ENCODE data around the gene ZC3H4.
"Not testable (repeated sequence)": the region's sequence is repeated elsewhere in the genome, so short reads cannot be mapped to it uniquely, and the experiment has no call there.

ZC3H4 gene

DNA sequence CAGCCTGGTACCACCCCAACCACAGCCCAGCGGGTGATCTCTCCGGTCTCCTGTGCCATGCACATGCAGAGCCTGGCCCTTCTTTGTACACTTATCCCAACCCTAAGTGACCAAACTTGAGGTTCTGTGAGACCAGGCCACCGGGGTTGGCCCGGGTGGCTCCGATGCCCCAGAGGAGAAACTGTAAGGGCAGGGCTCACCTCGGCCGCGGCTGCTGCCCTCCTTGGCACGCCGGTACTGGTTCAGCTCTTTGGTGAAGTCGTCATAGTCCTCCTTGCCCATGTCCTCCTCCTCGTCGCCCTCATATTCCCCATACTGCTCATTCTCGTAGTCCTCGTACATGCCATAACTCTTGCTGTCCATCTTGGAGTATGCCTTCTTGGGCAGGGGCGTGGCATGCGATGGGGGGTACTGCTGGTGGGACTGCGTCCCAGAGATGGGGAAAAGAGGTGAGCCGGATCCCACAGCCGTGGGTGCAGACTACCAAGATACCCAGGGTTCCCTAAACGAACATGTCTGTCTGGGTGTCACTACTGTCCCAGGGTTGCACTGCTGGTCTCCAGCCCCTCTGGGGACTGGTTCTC lies 23.7 kb downstream of the ZC3H4 start:
- Mint-ChIP-seq H3K4me1 (peaks cover 7% of the 10 kb centered on the region), H3K27ac (peak overlapping the region; percentile 65), H3K4me3 (no peak overlapping the region), H3K27me3 (no peaks in the 10 kb centered on the region), H3K36me3 (peaks cover 10% of the 10 kb centered on the region), H3K9me3 (no peaks in the 10 kb centered on the region)

DNA sequence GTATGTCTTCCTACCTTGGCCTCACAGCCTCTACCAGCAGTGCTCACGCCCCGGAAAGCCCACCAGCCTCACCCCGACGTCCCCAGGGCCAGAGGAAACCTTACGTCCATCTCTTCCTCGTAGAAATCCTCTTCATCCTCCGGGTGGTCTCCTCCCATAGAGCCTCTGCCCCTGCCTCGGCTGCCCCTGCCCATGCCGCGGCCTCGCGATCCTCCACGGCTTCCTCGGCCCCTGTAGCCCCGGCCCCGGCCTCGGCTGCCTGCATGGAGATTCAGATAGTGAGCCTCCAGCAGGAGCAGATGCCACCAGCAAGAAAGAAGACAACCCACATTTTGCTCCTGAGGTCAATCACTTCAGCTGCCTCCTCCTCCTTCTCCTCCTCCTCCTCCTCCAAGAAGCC lies 27.3 kb downstream of the ZC3H4 start:
- Mint-ChIP-seq H3K36me3 (peaks cover 17% of the 10 kb centered on the region), H3K9me3 (no peaks in the 10 kb centered on the region), H3K4me1 (no peaks in the 10 kb centered on the region), H3K27me3 (no peaks in the 10 kb centered on the region), H3K27ac (peak overlapping the region; percentile 17), H3K4me3 (no peak overlapping the region)

DNA sequence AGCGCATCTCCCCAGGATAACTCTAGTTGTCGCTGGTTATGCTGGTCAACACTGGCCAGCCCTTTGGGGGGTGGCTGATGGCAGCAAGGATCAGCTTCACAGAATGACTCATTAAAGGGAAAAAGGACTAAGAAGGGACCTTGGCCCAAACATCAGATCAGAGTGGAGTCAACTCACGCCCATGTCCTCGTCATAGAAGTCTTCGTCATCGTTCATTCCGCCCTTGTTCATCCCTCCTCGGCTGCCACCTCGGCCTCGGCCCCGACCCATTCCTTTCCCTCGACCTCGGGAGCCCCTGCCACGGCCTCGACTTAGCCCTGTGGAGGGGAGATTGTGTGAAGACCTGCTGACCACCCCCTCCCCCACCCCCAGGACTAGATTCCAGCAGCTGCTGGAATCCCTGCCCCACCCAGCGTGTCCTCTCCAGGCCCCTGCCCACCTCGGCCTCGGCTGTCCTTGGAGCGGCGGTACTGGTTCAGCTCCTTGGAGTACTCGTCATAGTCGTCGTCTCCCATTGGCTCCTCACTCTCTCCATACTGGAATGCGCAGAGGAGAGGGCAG lies 28.6 kb downstream of the ZC3H4 start:
- Mint-ChIP-seq H3K9me3 (no peaks in the 10 kb centered on the region), H3K36me3 (peaks cover 12% of the 10 kb centered on the region), H3K27me3 (no peaks in the 10 kb centered on the region), H3K4me1 (no peaks in the 10 kb centered on the region), H3K27ac (no peak overlapping the region), H3K4me3 (no peak overlapping the region)

DNA sequence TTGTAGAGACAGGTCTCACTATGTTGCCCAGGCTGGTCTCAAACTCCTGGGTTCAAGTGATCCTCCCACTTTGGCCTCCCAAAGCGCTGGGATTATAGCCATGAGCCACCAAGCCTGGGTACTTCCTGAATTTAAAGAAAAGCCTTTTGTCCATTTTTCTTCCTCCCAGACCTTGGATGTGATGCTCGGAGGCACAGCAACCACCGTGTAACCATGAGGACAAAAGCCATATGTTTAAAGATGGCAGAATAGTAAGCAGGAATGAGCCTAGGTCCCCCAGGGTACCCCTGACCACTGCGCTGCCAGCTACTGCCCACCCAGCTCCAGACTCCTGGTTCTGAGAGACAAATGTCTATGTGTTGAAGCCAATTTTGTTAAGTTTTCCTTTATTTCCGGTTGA lies 31.1 kb downstream of the ZC3H4 start:
- no peak overlapping the region for H3K27ac Mint-ChIP-seq
- no peaks in the 10 kb centered on the region for H3K4me1 Mint-ChIP-seq
- H3K27me3 Mint-ChIP-seq: no peaks in the 10 kb centered on the region
- no peak overlapping the region for H3K4me3 Mint-ChIP-seq
- peaks cover 12% of the 10 kb centered on the region for H3K36me3 Mint-ChIP-seq
- H3K9me3 Mint-ChIP-seq: no peaks in the 10 kb centered on the region

DNA sequence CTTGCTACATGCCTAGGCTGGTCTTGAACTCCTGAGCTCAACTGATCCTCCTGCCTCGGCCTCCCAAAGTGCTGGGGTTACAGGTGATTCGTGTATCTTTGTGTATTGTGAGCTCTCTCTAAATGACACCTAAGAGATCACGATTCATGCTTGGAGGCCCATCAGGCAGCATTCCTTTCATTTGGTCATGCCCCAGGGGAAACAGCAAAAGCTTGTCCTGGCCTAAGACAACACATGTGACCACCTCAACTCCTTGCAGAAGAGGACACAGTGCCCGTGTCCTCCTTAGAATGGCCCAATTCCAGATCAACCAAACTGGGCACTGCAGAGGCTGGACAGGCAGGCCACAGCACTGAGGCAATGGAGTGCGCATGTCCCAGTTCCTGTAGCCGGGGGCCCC lies 32.5 kb downstream of the ZC3H4 start:
- Mint-ChIP-seq H3K4me3 (no peak overlapping the region), H3K27me3 (no peaks in the 10 kb centered on the region), H3K4me1 (no peaks in the 10 kb centered on the region), H3K27ac (no peak overlapping the region), H3K9me3 (no peaks in the 10 kb centered on the region), H3K36me3 (peaks cover 9% of the 10 kb centered on the region)

DNA sequence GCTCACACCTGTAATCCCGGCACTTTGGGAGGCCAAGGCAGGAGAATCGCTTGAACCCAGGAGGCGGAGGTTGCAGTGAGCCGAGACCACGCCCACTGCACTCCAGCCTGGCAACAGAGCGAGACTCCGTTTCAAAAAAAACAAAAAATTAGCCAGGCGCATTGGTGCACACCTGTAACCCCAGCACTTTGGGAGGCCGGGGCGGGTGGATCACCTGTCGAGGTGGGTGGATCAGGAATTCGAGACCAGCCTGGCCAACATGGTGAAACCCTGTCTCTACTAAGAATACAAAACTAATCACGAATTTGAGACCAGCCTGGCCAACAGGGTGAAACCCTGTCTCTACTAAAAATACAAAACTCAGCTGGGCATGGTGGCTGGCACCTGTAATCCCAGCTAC lies 35.2 kb downstream of the ZC3H4 start:
- H3K9me3 Mint-ChIP-seq, H3K27ac Mint-ChIP-seq, H3K4me3 Mint-ChIP-seq, H3K36me3 Mint-ChIP-seq, H3K27me3 Mint-ChIP-seq: not testable (repeated sequence)
- peaks cover 10% of the 10 kb centered on the region for H3K4me1 Mint-ChIP-seq

DNA sequence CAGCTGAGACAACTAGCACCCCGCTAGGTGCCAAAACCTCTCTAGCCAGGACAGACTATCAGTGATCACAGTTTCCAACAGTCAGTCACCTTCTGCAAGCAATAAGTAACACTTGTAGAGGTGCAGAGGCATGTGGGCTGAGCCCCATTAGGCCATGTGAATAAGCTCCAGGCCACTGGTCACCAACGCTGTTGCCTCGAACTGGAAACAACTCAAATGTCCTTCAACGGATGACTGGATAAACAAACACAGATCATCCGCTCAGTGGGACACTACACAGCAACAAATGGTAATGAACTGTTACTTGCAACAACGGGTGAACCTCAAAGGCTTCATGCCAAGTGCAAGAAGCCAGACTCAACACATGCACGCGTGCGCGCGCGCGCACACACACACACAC lies 37.6 kb downstream of the ZC3H4 start:
- Mint-ChIP-seq H3K4me3 (no peak overlapping the region), H3K36me3 (peaks cover 5% of the 10 kb centered on the region), H3K27ac (no peak overlapping the region), H3K27me3 (no peaks in the 10 kb centered on the region), H3K4me1 (peaks cover 10% of the 10 kb centered on the region), H3K9me3 (no peaks in the 10 kb centered on the region)

DNA sequence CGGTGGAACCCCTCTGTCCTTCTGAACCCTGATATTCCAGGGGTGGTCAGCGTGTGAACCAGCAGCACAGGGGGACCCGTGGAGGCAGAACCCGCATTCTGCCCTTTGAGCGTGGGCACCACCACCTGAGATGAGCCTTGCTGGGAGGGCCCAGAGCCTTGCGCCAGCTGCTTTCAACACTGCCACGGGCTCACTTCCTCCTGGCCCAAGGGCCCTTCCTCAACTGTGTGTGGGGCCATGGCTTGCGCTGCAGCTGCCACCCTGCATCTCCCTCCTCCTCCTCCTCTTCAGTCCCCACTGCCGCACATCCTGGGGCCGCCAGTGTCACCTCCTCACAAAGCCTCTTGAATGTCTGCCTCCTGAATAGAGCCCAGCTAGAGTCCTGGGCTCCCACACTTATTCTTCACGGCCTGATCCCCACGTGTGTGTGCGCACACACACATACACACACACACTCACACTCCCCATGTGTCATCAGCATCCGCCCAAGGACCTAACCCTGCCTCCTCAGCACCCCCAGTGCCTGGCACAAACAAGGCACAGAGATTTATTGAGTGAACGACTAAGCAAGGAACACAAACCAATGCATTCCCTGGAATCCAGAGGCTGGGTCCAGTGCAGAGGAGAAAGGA lies 38.3 kb downstream of the ZC3H4 start:
- Mint-ChIP-seq H3K4me1 (peaks cover 10% of the 10 kb centered on the region), H3K27ac (no peak overlapping the region), H3K27me3 (no peaks in the 10 kb centered on the region), H3K36me3 (peaks cover 5% of the 10 kb centered on the region), H3K4me3 (no peak overlapping the region), H3K9me3 (no peaks in the 10 kb centered on the region)

DNA sequence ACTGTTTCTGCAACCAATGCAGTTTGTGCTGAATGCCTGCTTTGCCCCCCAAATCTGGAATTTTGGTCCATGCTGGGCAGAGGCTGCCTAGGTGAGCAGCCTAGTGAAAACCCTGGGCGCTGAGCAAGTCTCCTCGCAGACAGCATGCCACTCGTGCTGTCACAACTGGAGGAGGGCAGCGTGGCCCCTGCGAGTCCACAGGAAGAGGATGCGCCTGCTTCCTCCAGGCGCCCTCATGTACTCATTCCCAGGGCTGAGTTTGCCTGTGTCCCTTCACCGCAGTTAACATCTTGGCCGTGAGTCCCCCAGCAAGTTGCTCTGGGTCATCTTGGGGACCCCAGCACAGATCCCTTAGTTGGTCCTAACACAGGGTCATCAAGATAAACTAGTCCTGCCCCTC lies 39.0 kb downstream of the ZC3H4 start:
- H3K27ac Mint-ChIP-seq: no peak overlapping the region
- H3K9me3 Mint-ChIP-seq: no peaks in the 10 kb centered on the region
- H3K4me3 Mint-ChIP-seq: no peak overlapping the region
- H3K36me3 Mint-ChIP-seq: peaks cover 5% of the 10 kb centered on the region
- peaks cover 10% of the 10 kb centered on the region for H3K4me1 Mint-ChIP-seq
- H3K27me3 Mint-ChIP-seq: no peaks in the 10 kb centered on the region

DNA sequence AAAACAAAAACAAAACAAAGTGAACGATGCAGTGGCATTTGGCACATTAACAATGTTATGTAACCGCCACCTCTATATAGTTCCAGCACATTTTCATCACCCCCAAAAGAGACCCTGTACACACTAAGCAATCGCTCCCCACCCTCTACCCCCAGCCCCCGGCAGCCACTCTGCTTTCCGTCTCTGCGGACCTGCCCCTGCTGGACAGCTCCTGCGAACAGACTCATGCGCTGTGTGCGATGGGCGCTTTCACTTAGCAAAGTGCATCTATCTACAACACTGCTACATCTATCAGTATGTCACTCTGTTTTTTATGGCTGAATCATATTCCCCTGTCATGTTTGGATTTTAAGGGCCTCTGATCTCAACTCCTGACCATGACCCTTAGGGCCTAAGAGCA lies 40.0 kb downstream of the ZC3H4 start:
- Mint-ChIP-seq H3K36me3 (peaks cover 5% of the 10 kb centered on the region), H3K4me1 (peaks cover 10% of the 10 kb centered on the region), H3K27me3 (no peaks in the 10 kb centered on the region), H3K4me3 (no peak overlapping the region), H3K27ac (no peak overlapping the region), H3K9me3 (no peaks in the 10 kb centered on the region)

DNA sequence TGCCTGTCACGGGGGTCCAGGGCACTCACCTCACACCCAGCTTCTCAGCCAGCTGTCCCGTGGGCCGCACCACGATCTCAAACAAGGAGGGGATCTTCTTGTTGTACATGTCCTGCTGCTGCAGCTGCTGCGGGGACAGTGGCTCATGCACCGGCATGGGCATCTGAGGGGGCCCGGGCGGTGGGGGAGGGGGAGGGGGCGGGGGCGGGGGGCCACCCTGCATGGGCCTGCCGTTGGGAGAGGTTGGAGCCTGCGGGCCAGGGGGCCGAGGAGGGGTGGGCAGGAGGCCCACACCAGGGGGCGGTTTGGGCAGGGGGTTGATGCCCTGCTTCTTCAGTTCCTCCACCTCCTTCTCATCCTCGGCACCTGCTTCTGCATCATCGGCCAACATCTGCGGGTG lies 41.3 kb downstream of the ZC3H4 start:
- Mint-ChIP-seq H3K4me1 (peaks cover 10% of the 10 kb centered on the region), H3K27ac (no peak overlapping the region), H3K4me3 (no peak overlapping the region), H3K27me3 (no peaks in the 10 kb centered on the region), H3K9me3 (no peaks in the 10 kb centered on the region), H3K36me3 (peaks cover 5% of the 10 kb centered on the region)

DNA sequence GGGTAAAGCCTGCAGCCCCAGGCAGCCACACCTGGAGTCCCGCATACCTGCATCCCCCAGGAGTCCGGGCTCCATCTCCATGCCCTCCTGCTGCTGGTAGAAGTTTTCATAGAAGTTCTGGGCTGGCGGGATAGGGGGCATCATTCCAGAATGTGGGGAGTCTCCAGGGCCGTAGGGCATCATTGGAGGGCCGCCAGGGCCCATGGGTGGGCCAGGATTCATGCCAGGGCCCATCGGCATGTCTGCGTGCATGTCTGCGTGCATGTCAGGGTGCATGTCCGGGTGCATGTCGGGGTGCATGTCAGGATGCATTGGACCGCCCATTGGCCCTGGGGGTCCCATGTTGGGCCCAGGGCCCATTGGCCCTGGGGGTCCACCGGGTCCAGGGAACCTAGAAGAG lies 41.8 kb downstream of the ZC3H4 start:
- H3K4me1 Mint-ChIP-seq: peaks cover 10% of the 10 kb centered on the region
- no peak overlapping the region for H3K27ac Mint-ChIP-seq
- no peaks in the 10 kb centered on the region for H3K9me3 Mint-ChIP-seq
- no peaks in the 10 kb centered on the region for H3K27me3 Mint-ChIP-seq
- H3K36me3 Mint-ChIP-seq: peaks cover 5% of the 10 kb centered on the region
- no peak overlapping the region for H3K4me3 Mint-ChIP-seq

DNA sequence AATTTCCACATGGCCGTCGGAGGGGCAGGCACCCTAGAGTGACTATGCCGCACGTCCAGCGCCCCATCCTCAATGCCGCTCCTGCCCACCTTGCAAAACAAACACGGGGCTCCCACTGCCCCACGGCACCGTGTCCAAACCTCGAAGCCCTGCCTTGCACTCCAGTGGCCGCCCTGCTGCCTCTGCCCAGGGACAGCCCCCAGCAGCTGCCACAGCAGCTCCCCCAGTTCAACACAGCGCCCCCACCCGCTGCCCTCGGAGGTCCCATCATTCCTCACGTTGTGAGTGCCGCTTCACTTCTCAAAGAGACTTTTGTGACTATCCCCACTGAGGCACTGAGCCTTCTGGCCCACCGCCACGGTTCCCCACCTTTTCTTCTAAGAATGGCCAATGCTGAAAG lies 42.8 kb downstream of the ZC3H4 start:
- Mint-ChIP-seq H3K27me3 (no peaks in the 10 kb centered on the region), H3K9me3 (no peaks in the 10 kb centered on the region), H3K4me1 (peaks cover 10% of the 10 kb centered on the region), H3K4me3 (no peak overlapping the region), H3K27ac (no peak overlapping the region), H3K36me3 (peaks cover 6% of the 10 kb centered on the region)

DNA sequence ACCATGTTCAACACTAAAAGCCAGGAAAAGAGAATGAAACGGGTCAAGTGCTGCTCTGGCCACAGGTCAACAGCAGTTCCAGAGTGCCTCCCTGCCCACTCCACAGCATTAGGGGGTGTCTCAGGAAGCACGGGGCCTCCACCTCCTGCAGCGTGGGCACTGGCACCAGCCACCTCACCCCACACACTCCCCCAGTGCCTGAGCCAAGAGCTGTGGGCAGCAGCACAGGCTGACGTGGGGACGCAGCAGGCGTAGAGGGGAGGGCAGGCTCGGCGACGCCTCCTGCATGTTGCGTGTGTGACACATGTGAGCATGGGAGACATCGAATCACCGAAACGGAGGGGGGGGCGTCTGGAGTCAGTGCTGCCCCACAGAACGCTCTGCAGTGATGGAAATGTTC lies 43.8 kb downstream of the ZC3H4 start:
- Mint-ChIP-seq H3K27ac (no peak overlapping the region), H3K4me1 (peaks cover 5% of the 10 kb centered on the region), H3K27me3 (no peaks in the 10 kb centered on the region), H3K36me3 (peaks cover 3% of the 10 kb centered on the region), H3K9me3 (no peaks in the 10 kb centered on the region), H3K4me3 (no peak overlapping the region)

DNA sequence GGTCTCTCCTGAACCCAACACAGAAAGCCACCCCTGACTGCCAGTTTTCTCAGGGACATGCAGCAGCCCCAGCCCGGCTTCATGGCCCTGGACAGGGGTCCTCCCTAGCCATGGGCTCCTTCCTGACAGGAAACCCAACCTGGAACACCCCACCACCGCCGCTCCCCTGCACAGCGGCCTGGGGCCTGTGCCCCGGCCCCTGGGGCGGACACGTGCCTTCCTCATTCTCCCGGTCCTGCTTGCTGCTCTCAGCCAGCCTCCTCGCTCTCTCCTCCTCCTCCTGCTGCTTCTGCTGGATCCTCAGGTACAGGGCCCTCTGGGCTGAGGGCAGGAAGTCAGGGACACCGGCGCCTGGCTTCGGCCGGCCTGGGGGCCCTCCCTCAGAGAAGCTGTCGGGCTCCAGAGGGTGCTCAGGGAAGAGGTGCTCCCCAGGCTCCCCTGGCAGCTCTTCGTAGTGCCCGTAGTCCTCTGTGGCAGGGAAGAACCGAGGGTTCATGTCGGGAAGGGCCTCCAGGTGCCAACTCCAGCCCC lies 44.6 kb downstream of the ZC3H4 start:
- Mint-ChIP-seq H3K4me1 (peaks cover 2% of the 10 kb centered on the region), H3K27me3 (no peaks in the 10 kb centered on the region), H3K4me3 (no peak overlapping the region), H3K36me3 (peaks cover 3% of the 10 kb centered on the region), H3K9me3 (no peaks in the 10 kb centered on the region), H3K27ac (no peak overlapping the region)

DNA sequence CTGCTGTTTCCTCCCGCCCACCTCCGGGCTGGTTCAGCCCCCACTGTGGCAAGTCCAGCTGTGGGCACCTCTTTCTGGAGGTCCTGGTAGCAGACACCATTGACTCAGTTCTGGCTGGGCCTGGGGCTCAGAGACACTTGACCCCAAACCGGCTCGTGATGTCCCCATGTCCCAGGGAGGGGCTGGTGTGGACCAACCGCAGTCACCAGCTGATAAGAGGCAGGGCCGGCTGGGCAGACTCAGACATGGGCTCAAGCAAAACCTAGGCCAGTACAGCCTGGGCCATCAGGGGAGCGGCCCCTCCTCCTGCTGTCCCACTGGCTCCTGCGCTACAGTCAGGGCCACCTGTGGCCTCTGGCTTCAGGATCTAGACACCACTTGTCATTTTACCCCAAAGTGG lies 45.3 kb downstream of the ZC3H4 start:
- H3K27ac Mint-ChIP-seq: no peak overlapping the region
- H3K4me3 Mint-ChIP-seq: no peak overlapping the region
- H3K9me3 Mint-ChIP-seq: no peaks in the 10 kb centered on the region
- H3K36me3 Mint-ChIP-seq: peaks cover 3% of the 10 kb centered on the region
- no peaks in the 10 kb centered on the region for H3K27me3 Mint-ChIP-seq
- no peaks in the 10 kb centered on the region for H3K4me1 Mint-ChIP-seq
